Adrenal gland (tissue), 12 donors: ENCODE data around the gene DSCAML1. TPM values are rescaled to one million over a fixed set of nuclear protein-coding genes. Genes with fewer than 3 reads are reported as not detected.

Experiments used
- DNase-seq, 7 donors: peaks; one replicate each; pipeline ENCODE4 v3.0.0-alpha.2; 2019 to 2020
- H3K27ac ChIP-seq, 5 donors: fragments of 200-600 bp; sonication (generic) in 4 of 5; 1 replicate in 3 of 5; 2 replicates in 2 of 5; pipeline versions ENCODE4 v1.5.1 to v1.8.0; 2016 to 2020; ENCODE audit warnings: mild to moderate bottlenecking in 1 of 5
- H3K27me3 ChIP-seq: fragments of 200-600 bp; 2 replicates; pipeline ENCODE4 v1.8.0; 2021
- H3K36me3 ChIP-seq, 2 donors: fragments of 200-600 bp; replicated peaks in 1 of 2; 1 replicate in 1 of 2; 2 replicates in 1 of 2; pipeline versions ENCODE4 v1.5.1 to v1.8.0; 2018 to 2022
- H3K4me1 ChIP-seq, 2 donors: fragments of 200-600 bp; replicated peaks in 1 of 2; 1 replicate in 1 of 2; 2 replicates in 1 of 2; pipeline versions ENCODE4 v1.5.1 to v1.8.0; 2018 to 2021
- H3K4me3 ChIP-seq, 4 donors: fragments of 200-600 bp; sonication (generic) in 3 of 4; one replicate each; pipeline ENCODE4 v1.5.1; 2016 to 2018
- H3K9me3 ChIP-seq, 3 donors: fragments of 200-600 bp; sonication (generic) in 1 of 3; replicated peaks in 1 of 3; 1 replicate in 2 of 3; 2 replicates in 1 of 3; pipeline versions ENCODE4 v1.5.1 to v1.8.0; 2016 to 2021
- POLR2A ChIP-seq, 2 donors: fragments of 450-650 bp; IDR thresholded peaks; one replicate each; pipeline ENCODE4 v1.6.1; 2017; ENCODE audit warnings: antibody characterized with exemption in 2 of 2, mild to moderate bottlenecking in 2 of 2, moderate library complexity in 1 of 2
- WGBS, 4 donors: extraction: QIAGEN DNeasy Blood & Tissue Kit in 2 of 4; methylation state at CpG; one replicate each; pipeline versions ENCODE4 v1.1.5 to v1.1.7; 2013 to 2017; 5-methylcytosine and 5-hydroxymethylcytosine counted together
- intact Hi-C, 2 donors: fragments of 100-400 bp; cut with DNase I; formaldehyde crosslinking; loops; one replicate each; pipeline versions ENCODE4 v1.14.1 to v1.15.0; 2022 to 2023
- polyA plus RNA-seq, 3 donors: library from polyadenylated mRNA; stranded (reverse); fragments of 200-250 nt in 2 of 3; fragments of 350-450 nt in 1 of 3; fragmentation: Illumina TruSeq in 1 of 3; extraction: RNeasy Lipid Tissue Mini Kit (QIAGEN cat#74804) in 1 of 3; gene quantifications; one replicate each; pipeline ENCODE4 v1.2.3, GENCODE V29; 2013 to 2014
- total RNA-seq, 9 donors: library from RNA; depleted of rRNA in 4 of 9; stranded (reverse); fragments of >200 nt in 4 of 9; fragments of 120-200 nt in 1 of 9; fragmentation: NEBNext Ultra II Directional in 1 of 9; extraction: Animal tissue kit (Norgen Biotek cat#: 25700) in 1 of 9; gene quantifications; one replicate each; pipeline versions ENCODE4 v1.1.0 to v1.2.4, GENCODE V29; 2013 to 2023
- TF ChIP-seq, protein P1 (sequence below), 6 experiments: fragments of 450-650 bp in 4 of 6; fragments of 200-600 bp in 2 of 6; sonication (generic) in 1 of 6; IDR thresholded peaks; 1 replicate in 5 of 6; 2 replicates in 1 of 6; pipeline versions ENCODE4 v1.5.1 to v1.8.0; 2016 to 2021; ENCODE audit warnings: antibody characterized with exemption in 6 of 6, mild to moderate bottlenecking in 2 of 6, moderate library complexity in 1 of 6
- donor health status: healthy with polysubstance abuse.
- donor health status: Bipolar disorder and iron deficiency.
- donor health status: DM: yes; HTN: yes; CAD: no.
- donor health status: DM: no; HTN: no; CAD: no.
- donor health status: DM: no; HTN: no; CAD: no.
- donor health status: DM: yes; HTN: yes; CAD: no.

Gene DSCAML1
- total and polyA plus RNA-seq, 12 donors: 0.09 to 1.9 (median 0.55) TPM; not detected in 1

DNA sequence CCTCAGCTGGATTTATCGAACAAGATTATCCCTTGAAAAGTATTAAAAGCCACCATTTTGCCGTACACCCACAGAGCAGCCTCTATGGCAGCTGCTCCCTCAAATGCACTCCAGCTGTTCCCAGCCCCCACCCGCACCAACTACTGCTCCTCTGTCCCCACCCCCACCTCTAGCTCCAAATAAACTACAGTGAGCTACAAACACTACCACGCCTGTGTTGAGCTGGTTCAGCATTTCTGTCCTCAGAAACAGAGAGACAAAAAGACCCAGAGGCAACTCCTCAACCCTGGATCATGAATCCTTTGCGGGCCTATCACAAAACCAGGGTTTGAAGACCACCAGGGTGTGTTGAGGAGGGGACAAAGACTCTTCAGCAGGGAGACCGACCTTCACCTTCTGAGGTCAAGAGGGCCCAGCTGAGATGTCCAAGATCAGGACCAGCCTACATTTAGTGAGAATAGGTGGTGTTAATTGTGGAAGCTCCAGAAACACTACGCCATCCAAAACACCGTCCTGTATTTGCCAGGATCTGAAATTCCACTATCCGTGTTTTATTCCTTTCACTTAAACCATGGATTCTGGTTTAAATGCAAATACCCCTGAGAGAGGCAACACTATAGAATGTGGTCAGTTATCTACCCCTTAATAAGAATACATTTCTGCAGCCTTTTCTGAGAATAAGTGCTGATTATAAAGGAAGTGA lies 195.9 kb downstream of the DSCAML1 start:
- Histone ChIP-seq H3K9me3 (no peaks in the 10 kb centered on the region), H3K36me3 (no peaks in the 10 kb centered on the region), H3K27me3 (no peaks in the 10 kb centered on the region), H3K27ac (no peak overlapping the region), H3K4me3 (no peak overlapping the region), H3K4me1 (no peaks in the 10 kb centered on the region)
- TF ChIP-seq, protein P1, sequence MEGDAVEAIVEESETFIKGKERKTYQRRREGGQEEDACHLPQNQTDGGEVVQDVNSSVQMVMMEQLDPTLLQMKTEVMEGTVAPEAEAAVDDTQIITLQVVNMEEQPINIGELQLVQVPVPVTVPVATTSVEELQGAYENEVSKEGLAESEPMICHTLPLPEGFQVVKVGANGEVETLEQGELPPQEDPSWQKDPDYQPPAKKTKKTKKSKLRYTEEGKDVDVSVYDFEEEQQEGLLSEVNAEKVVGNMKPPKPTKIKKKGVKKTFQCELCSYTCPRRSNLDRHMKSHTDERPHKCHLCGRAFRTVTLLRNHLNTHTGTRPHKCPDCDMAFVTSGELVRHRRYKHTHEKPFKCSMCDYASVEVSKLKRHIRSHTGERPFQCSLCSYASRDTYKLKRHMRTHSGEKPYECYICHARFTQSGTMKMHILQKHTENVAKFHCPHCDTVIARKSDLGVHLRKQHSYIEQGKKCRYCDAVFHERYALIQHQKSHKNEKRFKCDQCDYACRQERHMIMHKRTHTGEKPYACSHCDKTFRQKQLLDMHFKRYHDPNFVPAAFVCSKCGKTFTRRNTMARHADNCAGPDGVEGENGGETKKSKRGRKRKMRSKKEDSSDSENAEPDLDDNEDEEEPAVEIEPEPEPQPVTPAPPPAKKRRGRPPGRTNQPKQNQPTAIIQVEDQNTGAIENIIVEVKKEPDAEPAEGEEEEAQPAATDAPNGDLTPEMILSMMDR (IDR thresholded peaks at IDR 0.05): no peak
- TF ChIP-seq POLR2A (IDR thresholded peaks at IDR 0.05): no peak
- DNase-seq: no peak
- 82 to 87% (median 86%) methylated on average over 9 of the region's 9 CpGs for WGBS, 4 donors
- intact Hi-C loops: no loop called here

GRCh38 chr11:117600234-117600783 lies 196.7 kb downstream of the DSCAML1 start:
- intact Hi-C loops: no loop called here
- 38 to 58% (median 41%) methylated on average over 6 to 10 of the region's 10 CpGs for WGBS, 4 donors
- no peak overlapping the region for H3K4me3 ChIP-seq

DNA sequence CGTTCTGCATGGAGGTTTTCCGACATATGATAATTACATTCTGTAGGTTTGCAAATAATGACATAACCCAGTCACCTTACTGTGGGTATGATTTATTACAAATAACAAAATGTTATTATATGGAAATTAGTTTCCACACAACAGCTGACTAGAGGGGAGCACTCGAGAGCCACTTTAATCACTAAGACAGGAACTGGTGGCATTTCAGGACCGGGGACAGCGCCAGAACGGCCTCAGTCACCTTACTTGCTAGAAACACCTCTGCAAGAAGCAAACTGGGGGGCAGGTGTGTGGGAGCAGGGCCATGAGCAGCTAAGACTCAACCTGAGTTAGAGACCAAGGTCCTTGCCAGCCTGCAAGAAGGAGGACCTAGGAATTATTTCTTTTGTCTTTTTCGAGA lies 199.9 kb downstream of the DSCAML1 start:
- no peaks in the 10 kb centered on the region for H3K36me3 ChIP-seq
- H3K27ac ChIP-seq: no peak overlapping the region

More at GRCh38 chr11:117600234-117600783, 196.7 kb downstream of the DSCAML1 start:
- no peak for DNase-seq
- Histone ChIP-seq H3K36me3 (no peaks in the 10 kb centered on the region), H3K9me3 (no peaks in the 10 kb centered on the region), H3K27ac (no peak overlapping the region), H3K4me1 (no peaks in the 10 kb centered on the region), H3K27me3 (no peaks in the 10 kb centered on the region)
- TF ChIP-seq, protein P1 (IDR thresholded peaks at IDR 0.05): no peak
- no peak for TF ChIP-seq POLR2A (IDR thresholded peaks at IDR 0.05)

GRCh38 chr11:117595440-117595839 lies 201.6 kb downstream of the DSCAML1 start:
- Histone ChIP-seq H3K36me3 (no peaks in the 10 kb centered on the region), H3K27ac (no peak overlapping the region), H3K27me3 (no peaks in the 10 kb centered on the region), H3K9me3 (no peaks in the 10 kb centered on the region), H3K4me3 (no peak overlapping the region), H3K4me1 (no peaks in the 10 kb centered on the region)
- intact Hi-C loops: no loop called here
- TF ChIP-seq, protein P1 (IDR thresholded peaks at IDR 0.05): no peak
- TF ChIP-seq POLR2A (IDR thresholded peaks at IDR 0.05): no peak
- no peak for DNase-seq
- WGBS, 4 donors: 38 to 45% (median 42%) methylated on average over 5 to 6 of the region's 6 CpGs

More for the DNA sequence above, 199.9 kb downstream of the DSCAML1 start:
- WGBS, 4 donors: 44 to 50% (median 46%) methylated on average over 7 of the region's 7 CpGs
- Histone ChIP-seq H3K4me1 (no peaks in the 10 kb centered on the region), H3K4me3 (no peak overlapping the region), H3K9me3 (no peaks in the 10 kb centered on the region), H3K27me3 (no peaks in the 10 kb centered on the region)
- TF ChIP-seq POLR2A (IDR thresholded peaks at IDR 0.05): no peak
- TF ChIP-seq, protein P1 (IDR thresholded peaks at IDR 0.05): no peak
- DNase-seq: peak in 4 of 7 donors; percentile 23 to 30 (median 26)
- intact Hi-C loops: no loop called here
